AG20443 (cell line): ENCODE results near the gene CENPM.

ENCODE experiments used
- DNase-seq: peaks from one replicate; pipeline ENCODE4 v3.0.0; 2012; ENCODE audit warnings: low spot score, mixed read lengths

CENPM gene

GRCh38 chr22:41931701-41932269 lies 15.2 kb downstream of the CENPM start:
- DNase-seq, result no peak

- no peak for DNase-seq
Measured at GRCh38 chr22:41929418-41929810, 17.5 kb downstream of the CENPM start.

GRCh38 chr22:41928593-41929417 lies 18.1 kb downstream of the CENPM start:
- DNase-seq, result no peak

- DNase-seq, result no peak
Measured at GRCh38 chr22:41927813-41928212, 19.1 kb downstream of the CENPM start.

GRCh38 chr22:41925783-41926460 lies 21.0 kb downstream of the CENPM start:
- peak; percentile 79 for DNase-seq

- DNase-seq, result no peak
Measured at GRCh38 chr22:41923595-41924276, 23.2 kb downstream of the CENPM start.

- DNase-seq, result no peak
Measured at GRCh38 chr22:41922940-41923594, 23.9 kb downstream of the CENPM start.

- no peak for DNase-seq
Measured at GRCh38 chr22:41922328-41922727, 24.6 kb downstream of the CENPM start.

GRCh38 chr22:41920271-41920976 lies 26.5 kb downstream of the CENPM start:
- DNase-seq, result no peak

GRCh38 chr22:41919357-41920224 lies 27.4 kb downstream of the CENPM start:
- peak; percentile 81 for DNase-seq

- no peak for DNase-seq
Measured at GRCh38 chr22:41917903-41918791, 28.8 kb downstream of the CENPM start.

- DNase-seq, result no peak
Measured at GRCh38 chr22:41917375-41917902, 29.5 kb downstream of the CENPM start.

GRCh38 chr22:41916745-41917358 lies 30.1 kb downstream of the CENPM start:
- no peak for DNase-seq

GRCh38 chr22:41915786-41916493 lies 31.0 kb downstream of the CENPM start:
- DNase-seq, result no peak

- peak; percentile 77 for DNase-seq
Measured at GRCh38 chr22:41915035-41915785, 31.7 kb downstream of the CENPM start, which contains the start of gene SHISA8. Gene SHISA8 (minus strand): TSS chr22:41915074. CDS start chr22:41914667, 407 bp downstream.

GRCh38 chr22:41914611-41915034 lies 32.3 kb downstream of the CENPM start:
- no peak for DNase-seq
